GM12801 (cell line): ENCODE measurements around the gene WWOX.

ENCODE experiments used
- CTCF ChIP-seq: IDR thresholded peaks from one replicate; pipeline ENCODE4 v1.5.1; 2011; ENCODE audit warnings: control low read depth; ENCODE audit not compliant: insufficient read length; ENCODE audit errors: extremely low read depth

WWOX gene

DNA sequence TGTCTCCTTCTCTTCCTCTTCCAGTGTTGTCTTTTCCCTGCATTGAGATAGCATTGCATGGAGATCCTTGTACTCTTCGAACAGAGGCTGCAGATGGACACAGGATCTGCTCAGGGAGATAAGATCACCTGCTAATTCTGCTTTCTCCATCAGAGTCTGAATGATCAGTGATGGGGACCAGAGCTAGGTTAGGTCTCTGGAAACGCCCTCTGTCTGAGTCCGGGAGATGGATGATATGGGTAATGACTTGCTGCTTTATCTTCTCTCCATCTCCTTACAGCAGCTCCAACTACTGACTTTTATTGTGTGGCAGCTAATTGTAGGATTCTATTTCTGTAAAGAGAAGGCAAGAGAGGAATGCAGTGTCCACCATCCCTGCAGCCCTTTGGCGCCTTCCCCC, 435.6 kb downstream of the WWOX start:
- no peak for TF ChIP-seq CTCF

GRCh38 chr16:78537511-78537910, 438.1 kb downstream of the WWOX start:
- TF ChIP-seq CTCF: no peak

DNA sequence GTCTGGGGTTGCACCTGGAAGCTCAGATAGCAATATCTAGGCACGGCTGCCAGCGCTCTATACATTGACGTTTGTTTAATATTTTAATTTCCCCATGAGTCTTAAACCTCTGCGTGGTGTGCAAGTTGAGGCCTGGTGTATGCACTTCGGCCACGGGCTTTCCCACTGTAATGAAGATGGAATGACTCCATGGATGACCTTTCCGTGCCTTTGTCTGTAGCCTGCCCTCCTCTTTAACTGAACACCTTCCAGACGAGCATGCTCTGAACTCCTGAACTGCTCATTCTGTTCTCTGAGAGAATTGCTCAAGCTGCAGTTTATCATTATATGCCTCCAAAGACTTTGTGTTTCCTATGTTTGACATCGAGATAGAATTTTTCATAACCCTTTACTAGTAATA, 438.8 kb downstream of the WWOX start:
- no peak for TF ChIP-seq CTCF

- TF ChIP-seq CTCF: no peak
These were observed 439.5 kb downstream of the WWOX start for GRCh38 chr16:78538919-78539318.

GRCh38 chr16:78542419-78542818, 443.0 kb downstream of the WWOX start:
- no peak for TF ChIP-seq CTCF

- TF ChIP-seq CTCF: no peak
These were observed 443.6 kb downstream of the WWOX start for GRCh38 chr16:78543023-78543422.

GRCh38 chr16:78549366-78549765, 449.9 kb downstream of the WWOX start:
- TF ChIP-seq CTCF: no peak

DNA sequence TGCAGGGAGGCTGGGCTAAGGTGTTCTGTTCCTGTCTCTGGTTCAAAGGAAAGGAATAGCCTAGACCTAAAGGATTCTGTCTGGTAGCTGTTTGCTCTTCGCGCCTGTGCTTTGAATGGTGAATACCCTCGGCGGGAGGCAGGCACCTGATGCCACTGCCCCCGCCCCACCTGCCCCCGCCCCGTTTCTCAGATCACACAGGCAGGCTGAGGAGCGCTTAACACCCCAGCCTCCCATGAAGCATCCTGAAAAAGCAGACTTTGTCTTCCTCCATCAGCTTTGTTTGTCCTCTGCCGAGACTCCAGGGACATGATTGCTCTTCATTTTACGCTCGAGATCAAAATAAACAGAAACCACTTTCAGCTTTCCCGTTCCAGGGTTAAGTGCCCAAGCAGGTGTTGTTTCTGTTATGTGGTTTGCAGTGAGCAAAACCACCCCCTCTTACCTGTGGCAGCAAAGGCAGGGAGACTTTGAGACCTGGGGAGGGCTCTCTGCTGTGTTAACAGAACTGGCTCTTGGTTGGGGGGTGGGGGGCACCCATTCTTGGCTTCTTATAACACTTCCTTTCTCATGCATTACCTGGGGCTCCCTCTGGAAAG, 452.1 kb downstream of the WWOX start:
- no peak for TF ChIP-seq CTCF
